HEK293 (cell line): Measurements from ENCODE around the gene TDRD9.

ENCODE experiments used
- CTCF ChIA-PET: fragments of 350-600 bp; formaldehyde crosslinking; extraction: SDS; loops from one replicate; lab custom pipeline; 2021; ENCODE audit warnings: antibody characterized with exemption; lab: Yijun Ruan, JAX
- POLR2A ChIA-PET: fragments of 300-600 bp; formaldehyde crosslinking; extraction: SDS; loops from one replicate; lab custom pipeline; 2020; ENCODE audit warnings: antibody characterized with exemption, inconsistent platforms; lab: Yijun Ruan, JAX
- H3K27ac ChIP-seq: fragments of 200-500 bp; sonication (Bioruptor generic); 2 replicates; pipeline ENCODE4 v1.5.1; 2014; ENCODE audit warnings: low read depth, low read length, control low read depth, inconsistent platforms; ENCODE audit errors: extremely low read depth
- H3K36me3 ChIP-seq, 2 experiments: fragments of 200-500 bp in 1 of 2; sonication (Bioruptor generic) in 1 of 2; 1 replicate in 1 of 2; 2 replicates in 1 of 2; pipeline ENCODE4 v1.5.1; 2014 to 2017; ENCODE audit warnings: inconsistent platforms in 2 of 2, low read length in 2 of 2; ENCODE audit not compliant: control insufficient read depth in 2 of 2, insufficient read depth in 1 of 2
- H3K4me1 ChIP-seq: fragments of 200-500 bp; sonication (Bioruptor generic); 2 replicates; pipeline ENCODE4 v1.5.1; 2014; ENCODE audit warnings: mild to moderate bottlenecking, low read length, inconsistent platforms; ENCODE audit not compliant: control insufficient read depth, insufficient read depth
- H3K4me3 ChIP-seq: 2 replicates; pipeline ENCODE4 v1.5.1; 2011; ENCODE audit warnings: low read depth, mild to moderate bottlenecking, control low read depth, low read length, moderate library complexity
- H3K9me3 ChIP-seq: fragments of 200-500 bp; sonication (Bioruptor generic); 2 replicates; pipeline ENCODE4 v1.5.1; 2014; ENCODE audit warnings: low read depth, low read length, inconsistent platforms; ENCODE audit not compliant: control insufficient read depth, insufficient read depth
- HIC1 ChIP-seq: fragments of 450-650 bp; formaldehyde crosslinking; IDR thresholded peaks from 2 replicates; pipeline ENCODE4 v1.5.1; 2016; ENCODE audit warnings: missing biosample characterization, missing genetic modification characterization
- HOXC10 ChIP-seq: sonication (generic); formaldehyde crosslinking; IDR thresholded peaks from 2 replicates; pipeline ENCODE4 v1.8.1; 2023; ENCODE audit warnings: mild to moderate bottlenecking, missing genetic modification reagents
- IKZF3 ChIP-seq: fragments of 450-650 bp; IDR thresholded peaks from 2 replicates; pipeline ENCODE4 v1.5.0; 2018; ENCODE audit warnings: missing biosample characterization, mild to moderate bottlenecking, missing genetic modification characterization, moderate library complexity
- KLF17 ChIP-seq: fragments of 450-650 bp; formaldehyde crosslinking; IDR thresholded peaks from 2 replicates; pipeline ENCODE4 v1.5.1; 2016; ENCODE audit warnings: missing biosample characterization, missing genetic modification characterization
- RBAK ChIP-seq: fragments of 450-650 bp; formaldehyde crosslinking; IDR thresholded peaks from 2 replicates; pipeline ENCODE4 v1.5.1; 2016; ENCODE audit warnings: missing biosample characterization, missing genetic modification characterization
- SCRT1 ChIP-seq: fragments of 450-650 bp; formaldehyde crosslinking; IDR thresholded peaks from 2 replicates; pipeline ENCODE4 v1.5.1; 2016; ENCODE audit warnings: missing biosample characterization, missing genetic modification characterization, borderline replicate concordance
- SP3 ChIP-seq: fragments of 450-650 bp; formaldehyde crosslinking; IDR thresholded peaks from 2 replicates; pipeline ENCODE4 v1.5.1; 2016; ENCODE audit warnings: missing biosample characterization, missing genetic modification characterization
- TCF7L2 ChIP-seq: IDR thresholded peaks from 2 replicates; pipeline ENCODE4 v1.6.1; 2011; ENCODE audit warnings: low read depth, mild to moderate bottlenecking, inconsistent platforms, low read length, moderate library complexity, borderline replicate concordance
- TRIM28 ChIP-seq: IDR thresholded peaks from 2 replicates; pipeline ENCODE4 v1.6.1; 2011; ENCODE audit warnings: low read length, control low read depth, borderline replicate concordance
- ZBTB20 ChIP-seq: fragments of 450-650 bp; formaldehyde crosslinking; IDR thresholded peaks from 2 replicates; pipeline ENCODE4 v1.5.1; 2016; ENCODE audit warnings: missing biosample characterization, missing genetic modification characterization
- ZFHX2 ChIP-seq: fragments of 450-650 bp; formaldehyde crosslinking; conservative IDR thresholded peaks from 2 replicates; pipeline ENCODE4 v1.5.1; 2016; ENCODE audit warnings: missing biosample characterization, missing genetic modification characterization
- ZNF112 ChIP-seq: fragments of 450-650 bp; formaldehyde crosslinking; IDR thresholded peaks from 2 replicates; pipeline ENCODE4 v1.5.0; 2017; ENCODE audit warnings: missing biosample characterization, missing genetic modification characterization
- ZNF140 ChIP-seq: fragments of 450-650 bp; formaldehyde crosslinking; IDR thresholded peaks from 2 replicates; pipeline ENCODE4 v1.5.1; 2016; ENCODE audit warnings: missing biosample characterization, missing genetic modification characterization
- ZNF211 ChIP-seq: fragments of 450-650 bp; formaldehyde crosslinking; IDR thresholded peaks from 2 replicates; pipeline ENCODE4 v1.5.1; 2016; ENCODE audit warnings: low read depth, missing biosample characterization, missing genetic modification characterization
- ZNF221 ChIP-seq: fragments of 450-650 bp; formaldehyde crosslinking; IDR thresholded peaks from 2 replicates; pipeline ENCODE4 v1.5.1; 2017; ENCODE audit warnings: missing biosample characterization, missing genetic modification characterization, borderline replicate concordance
- ZNF239 ChIP-seq: fragments of 450-650 bp; formaldehyde crosslinking; IDR thresholded peaks from 2 replicates; pipeline ENCODE4 v1.5.1; 2016; ENCODE audit warnings: missing biosample characterization, missing genetic modification characterization
- ZNF398 ChIP-seq: fragments of 450-650 bp; formaldehyde crosslinking; IDR thresholded peaks from 2 replicates; pipeline ENCODE4 v1.5.1; 2017; ENCODE audit warnings: missing biosample characterization, missing genetic modification characterization
- ZNF416 ChIP-seq: fragments of 450-650 bp; formaldehyde crosslinking; IDR thresholded peaks from 2 replicates; pipeline ENCODE4 v1.5.1; 2016; ENCODE audit warnings: missing biosample characterization, missing genetic modification characterization
- ZNF510 ChIP-seq: fragments of 450-650 bp; formaldehyde crosslinking; IDR thresholded peaks from 2 replicates; pipeline ENCODE4 v1.5.1; 2018; ENCODE audit warnings: mild to moderate bottlenecking, missing genetic modification characterization, missing biosample characterization; ENCODE audit not compliant: insufficient replicate concordance
- ZNF529 ChIP-seq: fragments of 450-650 bp; formaldehyde crosslinking; IDR thresholded peaks from 2 replicates; pipeline ENCODE4 v1.5.1; 2017; ENCODE audit warnings: missing genetic modification characterization, missing biosample characterization; ENCODE audit not compliant: insufficient replicate concordance
- ZNF596 ChIP-seq: fragments of 450-650 bp; IDR thresholded peaks from 2 replicates; pipeline ENCODE4 v1.5.0; 2018; ENCODE audit warnings: missing biosample characterization, mild to moderate bottlenecking, missing genetic modification characterization, moderate library complexity
- ZNF658 ChIP-seq: fragments of 450-650 bp; formaldehyde crosslinking; IDR thresholded peaks from 2 replicates; pipeline ENCODE4; 2016; ENCODE audit warnings: missing biosample characterization, missing genetic modification characterization
- ZNF701 ChIP-seq: fragments of 450-650 bp; formaldehyde crosslinking; IDR thresholded peaks from 2 replicates; pipeline ENCODE4 v1.5.1; 2016; ENCODE audit warnings: missing biosample characterization, missing genetic modification characterization
- ZNF776 ChIP-seq: fragments of 450-650 bp; formaldehyde crosslinking; IDR thresholded peaks from 2 replicates; pipeline ENCODE4 v1.5.0; 2017; ENCODE audit warnings: missing biosample characterization, missing genetic modification characterization, borderline replicate concordance
- ZNF830 ChIP-seq: fragments of 450-650 bp; IDR thresholded peaks from 2 replicates; pipeline ENCODE4 v1.5.0; 2018; ENCODE audit warnings: missing biosample characterization, missing genetic modification characterization, low read depth, mild to moderate bottlenecking, moderate library complexity
- TF ChIP-seq, protein P1 (sequence below): fragments of 450-650 bp; formaldehyde crosslinking; IDR thresholded peaks from 2 replicates; pipeline ENCODE4 v1.5.1; 2016; ENCODE audit warnings: missing biosample characterization, missing genetic modification characterization

TDRD9 gene

DNA sequence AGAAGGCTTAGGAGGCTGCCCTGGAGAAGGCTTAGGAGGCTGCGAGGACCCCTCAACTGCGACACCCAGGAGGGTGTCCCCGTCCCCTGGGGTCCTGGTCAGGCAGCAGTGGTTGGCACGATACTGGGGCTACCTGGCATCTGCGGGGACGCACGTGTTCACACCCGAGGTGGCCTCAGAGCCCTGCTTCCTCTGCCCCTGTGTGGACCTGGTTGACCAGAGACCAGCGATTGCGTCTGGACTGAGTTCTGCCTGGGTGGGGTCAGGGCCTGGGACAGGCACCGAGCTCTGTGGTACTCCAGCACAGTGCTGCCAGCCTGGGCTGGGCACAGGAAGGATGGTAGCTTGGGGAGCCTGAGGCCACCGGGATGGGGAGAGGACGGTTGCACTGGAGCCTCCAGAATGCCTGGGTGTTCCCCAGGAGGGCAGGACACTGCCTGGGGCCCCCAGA lies 158.0 kb downstream of the TDRD9 start:
- no peak overlapping the region for H3K4me3 ChIP-seq
- ChIA-PET CTCF (interaction anchor here (1.4 kb wide), 1 partner anchor 8 kb away, joined by 4 read pairs; no protein-coding TSS in a partner anchor), POLR2A (no interaction called here)
- H3K27ac ChIP-seq: no peak overlapping the region
- H3K36me3 ChIP-seq: no peaks in the 10 kb centered on the region
- H3K4me1 ChIP-seq: no peaks in the 10 kb centered on the region
- no peak for TF ChIP-seq HIC1 (tag by site-specific recombination)
- no peak for TF ChIP-seq ZNF140 (tag by site-specific recombination)
- TF ChIP-seq ZNF239: no peak
- no peak for TF ChIP-seq HOXC10
- TF ChIP-seq ZNF658 (tag by site-specific recombination): no peak
- TF ChIP-seq KLF17 (tag by site-specific recombination): no peak
- no peak for TF ChIP-seq RBAK (tag by site-specific recombination)
- TF ChIP-seq SCRT1 (tag by site-specific recombination): no peak
- TF ChIP-seq ZBTB20: no peak
- TF ChIP-seq ZFHX2: no peak
- no peak for TF ChIP-seq TCF7L2
- no peak for TF ChIP-seq SP3 (tag by site-specific recombination)
- TF ChIP-seq ZNF596 (tag by site-specific recombination): no peak
- TF ChIP-seq ZNF701 (tag by site-specific recombination): no peak
- TF ChIP-seq TRIM28: no peak
- H3K9me3 ChIP-seq: no peaks in the 10 kb centered on the region

- CTCF ChIA-PET: interaction anchor here (1.4 kb wide), 1 partner anchor 8 kb away, joined by 4 read pairs; no protein-coding TSS in a partner anchor
- POLR2A ChIA-PET: no interaction called here
- Histone ChIP-seq H3K36me3 (no peaks in the 10 kb centered on the region), H3K9me3 (no peaks in the 10 kb centered on the region), H3K4me3 (no peak overlapping the region), H3K4me1 (no peaks in the 10 kb centered on the region), H3K27ac (no peak overlapping the region)
- no peak for TF ChIP-seq ZNF416 (tag by site-specific recombination)
- TF ChIP-seq ZNF398 (tag by site-specific recombination): no peak
- 0 out of 2 replicates have a peak, but pooled peaks have one; percentile 21 for TF ChIP-seq ZFHX2
Observed at GRCh38 chr14:104086661-104087461, 158.6 kb downstream of the TDRD9 start.

DNA sequence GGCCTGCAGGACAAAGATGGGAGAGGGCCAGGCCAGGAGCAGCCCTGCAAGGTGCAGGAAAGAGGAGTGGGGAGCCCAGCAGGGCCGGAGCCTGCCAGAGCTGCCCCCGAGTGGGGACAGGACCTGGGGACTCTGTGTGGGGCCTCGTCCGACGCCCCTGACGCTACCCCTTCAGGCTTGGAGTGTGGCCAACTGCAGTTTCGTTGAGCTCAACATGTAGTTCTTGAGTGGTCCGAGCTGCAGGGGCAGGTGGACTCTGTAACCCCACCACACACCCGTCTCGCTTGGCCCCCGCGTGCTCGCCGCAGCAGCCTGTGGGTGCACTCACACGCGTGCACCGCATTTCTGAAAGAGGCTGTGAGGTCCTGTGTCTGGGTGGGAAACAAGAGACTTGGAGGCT lies 159.2 kb downstream of the TDRD9 start:
- H3K4me3 ChIP-seq: no peak overlapping the region
- POLR2A ChIA-PET: no interaction called here
- CTCF ChIA-PET: interaction anchor here (1.2 kb wide), 1 partner anchor 10 kb away, joined by 8 read pairs; no protein-coding TSS in a partner anchor
- H3K27ac ChIP-seq: no peak overlapping the region
- no peaks in the 10 kb centered on the region for H3K36me3 ChIP-seq
- no peaks in the 10 kb centered on the region for H3K4me1 ChIP-seq
- no peaks in the 10 kb centered on the region for H3K9me3 ChIP-seq
- TF ChIP-seq ZNF112 (tag by site-specific recombination) (no peak), ZNF510 (tag by site-specific recombination) (no peak), ZNF211 (tag by site-specific recombination) (no peak), ZNF221 (tag by site-specific recombination) (no peak), ZNF830 (tag by site-specific recombination) (no peak), IKZF3 (tag by site-specific recombination) (no peak), ZNF776 (tag by site-specific recombination) (no peak), ZNF529 (no peak)
- TF ChIP-seq, protein P1, sequence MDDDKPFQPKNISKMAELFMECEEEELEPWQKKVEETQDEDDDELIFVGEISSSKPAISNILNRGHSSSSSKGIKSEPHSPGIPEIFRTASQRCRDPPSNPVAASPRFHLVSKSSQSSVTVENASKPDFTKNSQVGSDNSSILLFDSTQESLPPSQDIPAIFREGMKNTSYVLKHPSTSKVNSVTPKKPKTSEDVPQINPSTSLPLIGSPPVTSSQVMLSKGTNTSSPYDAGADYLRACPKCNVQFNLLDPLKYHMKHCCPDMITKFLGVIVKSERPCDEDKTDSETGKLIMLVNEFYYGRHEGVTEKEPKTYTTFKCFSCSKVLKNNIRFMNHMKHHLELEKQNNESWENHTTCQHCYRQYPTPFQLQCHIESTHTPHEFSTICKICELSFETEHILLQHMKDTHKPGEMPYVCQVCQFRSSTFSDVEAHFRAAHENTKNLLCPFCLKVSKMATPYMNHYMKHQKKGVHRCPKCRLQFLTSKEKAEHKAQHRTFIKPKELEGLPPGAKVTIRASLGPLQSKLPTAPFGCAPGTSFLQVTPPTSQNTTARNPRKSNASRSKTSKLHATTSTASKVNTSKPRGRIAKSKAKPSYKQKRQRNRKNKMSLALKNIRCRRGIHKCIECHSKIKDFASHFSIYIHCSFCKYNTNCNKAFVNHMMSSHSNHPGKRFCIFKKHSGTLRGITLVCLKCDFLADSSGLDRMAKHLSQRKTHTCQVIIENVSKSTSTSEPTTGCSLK (tag by site-specific recombination): no peak
